GM12878 (cell line): Measurements from ENCODE around the gene BRF1. TPM values are rescaled to one million over a fixed set of nuclear protein-coding genes. Genes with fewer than 3 reads are reported as not detected.

ENCODE experiments used
- BHLHE40 ChIP-seq, 2 experiments: fragments of 450-650 bp in 1 of 2; IDR thresholded peaks; 2 replicates each; pipeline ENCODE4 v1.6.1; 2011 to 2017; ENCODE audit warnings: low read depth in 2 of 2, borderline replicate concordance in 1 of 2, improper control_type of control experiment in 1 of 2, low read length in 1 of 2, mild to moderate bottlenecking in 1 of 2
- CBX5 ChIP-seq: sonication (generic); IDR thresholded peaks from 2 replicates; pipeline ENCODE4 v1.6.1; 2016; ENCODE audit warnings: low read depth, moderate library complexity, mild to moderate bottlenecking, inconsistent platforms
- HDGF ChIP-seq: fragments of 450-650 bp; IDR thresholded peaks from 2 replicates; pipeline ENCODE4 v1.6.1; 2016; ENCODE audit warnings: antibody characterized with exemption
- IKZF2 ChIP-seq, 2 experiments: fragments of 450-650 bp; IDR thresholded peaks; 2 replicates each; pipeline ENCODE4 v1.6.1; 2017; ENCODE audit warnings: mild to moderate bottlenecking in 2 of 2, moderate library complexity in 2 of 2
- NFYA ChIP-seq: IDR thresholded peaks from 2 replicates; pipeline ENCODE4 v1.6.1; 2011; ENCODE audit warnings: low read depth, mild to moderate bottlenecking, low read length, improper control_type of control experiment, borderline replicate concordance
- PBX3 ChIP-seq: IDR thresholded peaks from 2 replicates; pipeline ENCODE4 v1.6.1; 2011; ENCODE audit warnings: mild to moderate bottlenecking, low read depth, low read length, moderate library complexity; ENCODE audit not compliant: insufficient replicate concordance
- ZBED1 ChIP-seq: IDR thresholded peaks from 2 replicates; pipeline ENCODE4 v1.6.1; 2016; ENCODE audit warnings: borderline replicate concordance
- ZBTB4 ChIP-seq: fragments of 450-650 bp; formaldehyde crosslinking; IDR thresholded peaks from 2 replicates; pipeline ENCODE4 v1.4.0; 2022; ENCODE audit warnings: mild to moderate bottlenecking, moderate library complexity
- polyA plus RNA-seq, 11 experiments: library from polyadenylated mRNA; depleted of rRNA in 4 of 11; unstranded in 6 of 11; stranded (reverse) in 5 of 11; fragments of >200 nt; fragmentation: Nextera tagmentation in 4 of 11; fragmentation: Illumina TruSeq in 1 of 11; extraction: Ambion mirVana in 4 of 11; extraction: Trizol in 1 of 11; gene quantifications; 1 replicate in 1 of 11; 2 replicates in 10 of 11; pipeline versions ENCODE4 v1.2.1 to v1.2.3, GENCODE V29; 2011 to 2016; ENCODE audit warnings: inconsistent platforms in 2 of 11, missing spikeins in 2 of 11, low read depth in 1 of 11
- total RNA-seq, 4 experiments: library from RNA; depleted of rRNA in 3 of 4; stranded (reverse); fragments of >200 nt in 3 of 4; fragmentation: Illumina TruSeq in 1 of 4; extraction: Trizol in 1 of 4; gene quantifications; 2 replicates each; pipeline versions ENCODE4 v1.2.1 to v1.2.3, GENCODE V29; 2013 to 2021

BRF1 gene
- total and polyA plus RNA-seq, 10 of the 15 experiments (the other 5 are each of a cell fraction or from before 2014, with no cell fraction given): 0.21 to 33.5 (median 10.7) TPM

- TF ChIP-seq NFYA: no peak
- no peak for TF ChIP-seq CBX5
- no peak for TF ChIP-seq PBX3
- no peak for TF ChIP-seq ZBTB4 (CRISPR knock-in tag)
- TF ChIP-seq HDGF: no peak
- no peak for TF ChIP-seq BHLHE40 (IDR thresholded peaks at IDR 0.05; ENCODE audit: borderline replicate concordance in 1 of 2, low read depth in 2 of 2, low read length in 1 of 2)
- no peak for TF ChIP-seq ZBED1
- no peak for TF ChIP-seq IKZF2 (IDR thresholded peaks at IDR 0.05)
Measured at GRCh38 chr14:105210266-105211025, 90.4 kb downstream of the BRF1 start (continued).
